ENCODE measurements around the gene PUS10.

GRCh38 chr2:60974652-60975051 is 43.4 kb downstream of the PUS10 start:
- TF ChIP-seq EZH2 (IDR thresholded peaks at IDR 0.05; ENCODE audit: insufficient read depth, poor library complexity, severe bottlenecking) = no peak
- no peak for TF ChIP-seq EZH2phosphoT487 (IDR thresholded peaks at IDR 0.05; ENCODE audit: insufficient read depth, low read depth)
